ENCODE measurements around the gene ASCL2. TPM values are rescaled to one million over a fixed set of nuclear protein-coding genes. Genes with fewer than 3 reads are reported as not detected.

ASCL2 gene
- total RNA-seq, 1 experiment from 2014 or later, result 32.5 TPM

- Histone ChIP-seq H3K4me1 (peaks cover 9% of the 10 kb centered on the region), H3K27me3 (replicated peaks; ENCODE audit: control insufficient read depth, insufficient read depth, low read length) (no peaks in the 10 kb centered on the region), H3K9me3 (no peaks in the 10 kb centered on the region), H3K36me3 (ENCODE audit: control insufficient read depth, insufficient read depth, low read length) (no peaks in the 10 kb centered on the region), H3K4me3 (ENCODE audit: low read depth, low read length) (no peak overlapping the region)
- DNase-seq, result no peak
- CTCF ChIA-PET, result no interaction called here
- Mint-ChIP-seq H3K36me3 (ENCODE audit: insufficient read depth, unreplicated experiment) (no peaks in the 10 kb centered on the region), H3K27ac (ENCODE audit: unreplicated experiment) (no peak overlapping the region), H3K4me3 (ENCODE audit: unreplicated experiment) (no peak overlapping the region), H3K4me1 (ENCODE audit: low read depth, unreplicated experiment) (no peaks in the 10 kb centered on the region), H3K27me3 (ENCODE audit: insufficient read depth, unreplicated experiment) (no peaks in the 10 kb centered on the region), H3K9me3 (ENCODE audit: unreplicated experiment) (no peaks in the 10 kb centered on the region)
- intact Hi-C loops (cut with micrococcal nuclease; ENCODE audit: unreplicated experiment), result no loop called here
- BruUV-seq (replicated peaks), result no TSS peak
- no peak for TF ChIP-seq CTCF (IDR thresholded peaks at IDR 0.05; ENCODE audit: insufficient read depth in 1 of 2, low read depth in 1 of 2, low read length in 1 of 2, severe bottlenecking in 1 of 2, unreplicated experiment in 1 of 2)
- POLR2A ChIA-PET, result no interaction called here
These were observed 21.6 kb downstream of the ASCL2 start for GRCh38 chr11:2248762-2249161.

- H3K4me1 Mint-ChIP-seq (ENCODE audit: low read depth, unreplicated experiment), result no peaks in the 10 kb centered on the region
- no peak for DNase-seq
- intact Hi-C loops (cut with micrococcal nuclease; ENCODE audit: unreplicated experiment), result no loop called here
- no peak overlapping the region for H3K27ac Mint-ChIP-seq (ENCODE audit: unreplicated experiment)
- no peaks in the 10 kb centered on the region for H3K9me3 ChIP-seq
- no peak overlapping the region for H3K4me3 Mint-ChIP-seq (ENCODE audit: unreplicated experiment)
- H3K36me3 ChIP-seq (ENCODE audit: control insufficient read depth, insufficient read depth, low read length), result no peaks in the 10 kb centered on the region
- no peaks in the 10 kb centered on the region for H3K27me3 ChIP-seq (replicated peaks; ENCODE audit: control insufficient read depth, insufficient read depth, low read length)
- BruUV-seq (replicated peaks), result no TSS peak
- no peak for TF ChIP-seq CTCF (IDR thresholded peaks at IDR 0.05; ENCODE audit: insufficient read depth in 1 of 2, low read depth in 1 of 2, low read length in 1 of 2, severe bottlenecking in 1 of 2, unreplicated experiment in 1 of 2)
- H3K27me3 Mint-ChIP-seq (ENCODE audit: insufficient read depth, unreplicated experiment), result no peaks in the 10 kb centered on the region
- ChIA-PET CTCF (no interaction called here), POLR2A (no interaction called here)
- no peaks in the 10 kb centered on the region for H3K9me3 Mint-ChIP-seq (ENCODE audit: unreplicated experiment)
- H3K4me1 ChIP-seq, result peaks cover 9% of the 10 kb centered on the region
- H3K4me3 ChIP-seq (ENCODE audit: low read depth, low read length), result no peak overlapping the region
- H3K36me3 Mint-ChIP-seq (ENCODE audit: insufficient read depth, unreplicated experiment), result no peaks in the 10 kb centered on the region
These were observed 22.1 kb downstream of the ASCL2 start for GRCh38 chr11:2248242-2248641.

- Histone ChIP-seq H3K4me3 (ENCODE audit: low read depth, low read length) (no peak overlapping the region), H3K4me1 (peaks cover 9% of the 10 kb centered on the region), H3K27me3 (replicated peaks; ENCODE audit: control insufficient read depth, insufficient read depth, low read length) (no peaks in the 10 kb centered on the region), H3K9me3 (peaks cover 6% of the 10 kb centered on the region), H3K36me3 (ENCODE audit: control insufficient read depth, insufficient read depth, low read length) (no peaks in the 10 kb centered on the region)
- TF ChIP-seq CTCF (IDR thresholded peaks at IDR 0.05; ENCODE audit: insufficient read depth in 1 of 2, low read depth in 1 of 2, low read length in 1 of 2, severe bottlenecking in 1 of 2, unreplicated experiment in 1 of 2), result no peak
- POLR2A ChIA-PET, result no interaction called here
- BruUV-seq (replicated peaks), result no TSS peak
- Mint-ChIP-seq H3K4me3 (ENCODE audit: unreplicated experiment) (no peak overlapping the region), H3K27ac (ENCODE audit: unreplicated experiment) (peak overlapping the region; percentile 21), H3K27me3 (ENCODE audit: insufficient read depth, unreplicated experiment) (peaks cover 3% of the 10 kb centered on the region), H3K4me1 (ENCODE audit: low read depth, unreplicated experiment) (no peaks in the 10 kb centered on the region), H3K9me3 (ENCODE audit: unreplicated experiment) (no peaks in the 10 kb centered on the region), H3K36me3 (ENCODE audit: insufficient read depth, unreplicated experiment) (no peaks in the 10 kb centered on the region)
- DNase-seq, result peak in 1 of 2 experiments; percentile 37
- intact Hi-C loops (cut with micrococcal nuclease; ENCODE audit: unreplicated experiment), result no loop called here
- CTCF ChIA-PET, result no interaction called here
These were observed 22.9 kb downstream of the ASCL2 start for GRCh38 chr11:2247496-2247895.

Data from Caco-2 (cell line).